ENCODE results near the gene ESR2.

- TF ChIP-seq, protein P1, sequence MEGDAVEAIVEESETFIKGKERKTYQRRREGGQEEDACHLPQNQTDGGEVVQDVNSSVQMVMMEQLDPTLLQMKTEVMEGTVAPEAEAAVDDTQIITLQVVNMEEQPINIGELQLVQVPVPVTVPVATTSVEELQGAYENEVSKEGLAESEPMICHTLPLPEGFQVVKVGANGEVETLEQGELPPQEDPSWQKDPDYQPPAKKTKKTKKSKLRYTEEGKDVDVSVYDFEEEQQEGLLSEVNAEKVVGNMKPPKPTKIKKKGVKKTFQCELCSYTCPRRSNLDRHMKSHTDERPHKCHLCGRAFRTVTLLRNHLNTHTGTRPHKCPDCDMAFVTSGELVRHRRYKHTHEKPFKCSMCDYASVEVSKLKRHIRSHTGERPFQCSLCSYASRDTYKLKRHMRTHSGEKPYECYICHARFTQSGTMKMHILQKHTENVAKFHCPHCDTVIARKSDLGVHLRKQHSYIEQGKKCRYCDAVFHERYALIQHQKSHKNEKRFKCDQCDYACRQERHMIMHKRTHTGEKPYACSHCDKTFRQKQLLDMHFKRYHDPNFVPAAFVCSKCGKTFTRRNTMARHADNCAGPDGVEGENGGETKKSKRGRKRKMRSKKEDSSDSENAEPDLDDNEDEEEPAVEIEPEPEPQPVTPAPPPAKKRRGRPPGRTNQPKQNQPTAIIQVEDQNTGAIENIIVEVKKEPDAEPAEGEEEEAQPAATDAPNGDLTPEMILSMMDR (IDR thresholded peaks at IDR 0.05; ENCODE audit: low read depth, low read length) = no peak
- TF ChIP-seq EZH2phosphoT487 (IDR thresholded peaks at IDR 0.05; ENCODE audit: low read depth) = no peak
These were observed 75.6 kb downstream of the ESR2 start for GRCh38 chr14:64218344-64219240.

Measured in OCI-LY3 (cell line).